ENCODE results near the gene TSEN2.
"Not testable (repeated sequence)": the region's sequence is repeated elsewhere in the genome, so short reads cannot be mapped to it uniquely, and the experiment has no call there.

TSEN2 gene

DNA sequence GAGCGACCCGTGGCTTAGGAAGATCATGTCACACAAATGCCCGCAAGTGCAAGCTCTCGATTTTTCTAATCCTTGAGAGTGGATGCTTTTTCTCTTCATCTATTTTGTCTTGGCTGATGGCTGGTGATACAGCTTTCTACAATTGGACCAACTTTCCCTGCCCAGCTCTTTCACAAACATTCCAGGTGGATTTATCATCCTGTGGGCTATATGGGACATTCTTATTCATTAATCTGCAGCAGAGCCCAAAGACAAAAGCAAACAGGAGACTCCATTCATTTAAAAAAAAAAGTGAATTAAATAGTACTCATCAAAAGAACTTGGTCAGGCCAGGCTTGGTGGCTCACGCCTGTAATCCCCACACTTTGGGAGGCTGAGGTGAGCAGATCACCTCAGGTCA lies 14.2 kb upstream of the TSEN2 start:
- Histone ChIP-seq H3K27ac (no peak overlapping the region), H3K4me3 (no peak overlapping the region)

DNA sequence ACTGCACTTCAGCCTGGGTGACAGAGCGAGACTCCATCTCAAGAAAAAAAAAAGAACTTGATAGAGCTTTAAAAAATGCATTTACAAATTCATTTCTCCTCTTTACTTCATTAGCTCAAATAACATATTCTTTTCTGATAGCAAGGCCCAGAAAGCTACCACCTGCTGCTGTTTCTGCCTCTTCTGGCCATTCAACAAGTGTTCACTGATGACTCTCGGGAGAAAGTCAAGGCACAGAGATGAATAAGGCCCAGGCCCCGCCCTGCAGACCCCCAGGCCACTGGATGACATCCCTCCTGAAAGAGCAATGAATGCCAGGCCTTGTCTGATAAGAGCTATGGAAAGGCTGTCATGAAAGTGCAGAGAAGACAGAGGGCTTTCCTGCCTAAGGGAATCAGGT lies 13.6 kb upstream of the TSEN2 start:
- H3K27ac ChIP-seq, result no peak overlapping the region
- H3K4me3 ChIP-seq, result no peak overlapping the region

DNA sequence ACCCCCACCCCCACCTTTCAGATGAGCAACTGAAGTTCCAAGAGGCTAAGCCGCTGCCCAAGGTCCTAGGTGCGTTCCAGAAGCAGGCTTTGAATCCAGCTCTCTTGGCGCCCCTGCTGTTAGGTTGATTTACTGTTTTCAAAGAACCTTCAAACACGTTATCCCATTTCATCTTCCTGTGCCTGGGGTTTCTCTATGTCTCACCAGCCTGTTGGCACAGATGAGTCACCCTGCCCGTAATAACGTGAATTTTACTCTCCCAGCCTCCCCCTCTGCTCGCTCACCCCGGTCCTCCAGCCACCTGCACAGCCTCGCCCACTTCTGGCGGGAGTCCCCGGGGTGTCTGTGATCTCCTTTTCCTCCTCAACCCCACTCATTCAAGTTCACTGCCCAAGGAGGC lies 13.0 kb upstream of the TSEN2 start:
- Histone ChIP-seq H3K27ac (no peak overlapping the region), H3K4me3 (no peak overlapping the region)

DNA sequence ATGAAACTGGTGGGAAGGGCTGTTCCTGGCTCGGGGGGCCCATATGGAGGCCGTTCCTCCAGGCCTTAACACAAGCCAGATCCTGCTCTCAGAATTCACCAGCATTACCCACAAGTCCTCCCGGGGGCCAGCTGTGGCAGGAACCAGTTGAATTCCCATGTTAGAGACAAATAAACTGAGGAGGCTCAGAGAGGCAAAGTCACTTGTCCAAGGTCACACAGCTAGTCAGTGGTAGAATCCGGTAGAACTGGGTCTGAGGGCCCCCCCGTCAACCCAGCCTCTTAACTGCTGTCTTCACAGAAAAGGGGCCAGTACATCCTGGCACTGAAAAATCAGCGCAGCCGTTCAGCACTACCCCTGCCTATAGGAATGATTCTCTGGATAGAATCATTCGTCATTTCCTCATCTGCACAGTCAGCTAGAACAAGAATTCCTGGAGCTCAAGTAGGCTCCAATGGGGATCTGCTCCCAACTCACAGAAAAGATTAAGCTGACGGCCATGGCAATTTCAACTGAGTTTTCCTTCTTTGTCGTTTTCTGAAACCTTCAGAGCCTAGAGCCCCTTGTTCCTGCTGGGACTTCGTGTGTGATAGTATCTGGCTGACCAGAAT lies 12.2 kb upstream of the TSEN2 start:
- no peak overlapping the region for H3K4me3 ChIP-seq
- no peak overlapping the region for H3K27ac ChIP-seq

DNA sequence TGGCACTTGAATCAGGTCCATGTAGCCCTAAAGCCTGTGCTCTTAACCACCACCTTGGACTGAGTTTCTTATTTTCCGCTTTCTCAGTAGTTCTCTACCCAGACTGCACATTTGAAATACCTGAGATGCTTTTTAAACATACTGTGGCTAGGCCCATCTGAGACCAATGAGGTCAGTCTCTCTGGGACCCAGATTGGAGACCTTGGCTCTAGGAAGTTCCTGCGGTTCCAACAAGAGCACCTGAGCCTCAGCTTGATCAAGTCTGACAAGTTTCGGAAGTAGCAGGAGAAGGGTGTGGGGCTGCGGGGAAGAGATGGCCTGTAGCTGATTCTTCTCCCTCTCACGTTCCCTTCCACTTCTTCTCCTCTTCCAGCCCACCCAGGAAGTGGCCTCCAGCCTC lies 11.5 kb upstream of the TSEN2 start:
- Histone ChIP-seq H3K4me3 (no peak overlapping the region), H3K27ac (peak overlapping the region in 7 of 21 experiments; percentile 7 to 43 (median 30))

DNA sequence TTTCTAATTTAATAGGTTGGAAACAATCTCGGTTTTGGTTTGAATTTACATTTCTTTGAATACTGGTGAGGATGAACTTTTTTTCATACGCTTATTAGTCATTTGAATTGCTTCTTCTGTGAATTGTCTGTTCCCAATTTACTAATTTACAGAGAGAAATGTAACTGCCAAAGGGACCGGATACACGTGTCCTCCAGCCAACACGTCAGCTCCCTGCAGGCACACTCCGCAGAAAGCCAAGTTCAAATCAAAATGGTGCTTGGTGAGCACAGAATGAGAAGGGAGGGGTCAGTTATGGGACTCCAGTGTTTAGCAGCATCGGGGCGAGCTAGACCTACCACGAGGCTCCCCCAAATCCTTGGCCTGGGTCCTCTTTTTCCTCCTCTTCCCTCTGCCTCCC lies 10.8 kb upstream of the TSEN2 start:
- H3K27ac ChIP-seq, result peak overlapping the region in 7 of 21 experiments; percentile 8 to 47 (median 31)

DNA sequence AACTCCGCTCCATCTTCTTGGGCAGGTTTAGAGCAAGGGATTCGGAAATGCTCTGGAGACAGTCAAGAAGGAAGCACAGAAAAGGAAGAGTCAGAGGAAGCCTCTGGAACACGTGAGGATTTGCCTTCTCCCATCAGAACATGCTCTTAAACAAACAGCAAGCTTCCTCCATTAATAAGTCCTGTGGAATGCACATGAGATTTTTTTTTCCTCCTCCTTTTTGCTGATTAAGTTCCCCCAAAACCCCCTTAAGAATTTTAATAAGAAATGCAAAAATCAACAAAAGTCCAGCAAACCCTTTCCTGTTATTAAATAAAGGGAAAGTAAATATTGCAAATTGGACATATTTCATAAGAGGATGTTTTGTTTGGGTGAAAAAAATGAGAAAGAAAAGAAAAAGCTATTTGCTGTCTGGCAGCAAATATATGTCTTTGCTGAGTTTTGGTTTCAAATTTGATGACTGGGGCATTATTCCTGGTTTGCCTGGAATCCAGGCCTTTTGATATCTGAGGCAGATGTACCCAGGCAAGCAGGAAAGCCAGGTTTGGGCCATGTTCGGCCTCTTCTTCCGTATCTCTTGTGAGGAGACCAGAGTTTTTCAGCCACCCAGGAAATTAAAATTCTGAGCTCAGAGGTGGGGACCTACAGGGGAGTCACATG lies 7.9 kb upstream of the TSEN2 start:
- no peak overlapping the region for H3K4me3 ChIP-seq
- peak overlapping the region in 11 of 21 experiments; percentile 13 to 79 (median 37) for H3K27ac ChIP-seq

More for the DNA sequence above, 10.8 kb upstream of the TSEN2 start:
- H3K4me3 ChIP-seq, result no peak overlapping the region

DNA sequence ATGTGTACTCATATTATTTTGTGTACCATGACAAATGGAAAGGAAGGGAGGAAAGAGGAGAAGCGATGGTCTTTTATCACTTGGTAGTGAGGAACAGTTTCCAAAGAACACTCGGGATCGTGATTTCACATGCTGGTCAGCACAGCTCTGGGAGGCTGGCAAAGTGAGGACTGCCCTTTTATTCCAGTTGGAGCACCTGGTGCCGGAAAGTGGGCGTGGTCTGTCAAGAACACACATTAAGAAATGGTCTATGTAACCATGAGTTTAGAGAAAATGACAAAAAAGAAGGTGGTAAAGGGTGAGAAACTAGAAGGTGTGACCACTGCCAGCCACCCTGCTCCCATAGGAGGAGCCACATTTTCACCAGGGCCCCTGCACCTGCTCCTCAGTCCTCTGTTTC lies 7.0 kb upstream of the TSEN2 start:
- H3K4me3 ChIP-seq, result no peak overlapping the region
- peak overlapping the region in 1 of 21 experiments; percentile 79 for H3K27ac ChIP-seq

DNA sequence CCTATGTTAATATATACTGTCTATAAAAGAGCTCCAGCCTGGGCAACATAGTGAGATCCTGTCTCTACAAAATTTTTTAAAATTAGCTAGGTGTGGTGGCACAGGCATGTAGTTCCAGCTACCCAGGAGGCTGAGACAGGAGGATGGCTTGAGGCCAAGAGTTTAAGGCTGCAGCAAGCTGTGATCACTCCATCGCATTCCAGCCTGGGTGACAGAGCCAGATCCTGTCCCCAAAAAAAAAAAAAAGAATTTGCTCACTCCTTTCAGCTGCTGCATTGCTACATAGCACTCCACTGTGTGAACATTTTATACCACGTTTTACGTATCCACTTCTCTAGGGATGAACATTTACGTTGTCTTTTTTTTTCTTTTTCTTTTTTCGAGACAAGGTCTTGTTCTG lies 6.0 kb upstream of the TSEN2 start:
- no peak overlapping the region for H3K27ac ChIP-seq
- no peak overlapping the region for H3K4me3 ChIP-seq

DNA sequence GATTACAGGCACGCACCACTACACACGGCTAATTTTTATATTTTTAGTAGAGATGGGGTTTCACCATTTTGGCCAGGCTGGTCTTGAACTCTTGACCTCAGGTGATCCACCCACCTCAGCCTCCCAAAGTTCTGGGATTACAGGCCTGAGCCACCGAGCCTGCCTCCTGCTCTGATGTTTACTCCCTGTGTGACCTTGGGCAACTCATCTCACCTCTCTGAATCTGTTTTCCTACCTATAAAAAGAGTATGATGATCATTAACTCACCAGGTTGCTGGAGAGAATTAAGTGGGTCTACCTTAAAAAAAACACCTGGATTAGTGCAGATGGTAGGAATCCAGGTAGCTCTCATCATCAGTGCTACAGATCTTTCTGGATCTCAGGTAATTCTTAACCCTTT lies 5.1 kb upstream of the TSEN2 start:
- not testable (repeated sequence) for H3K4me3 ChIP-seq, H3K27ac ChIP-seq

DNA sequence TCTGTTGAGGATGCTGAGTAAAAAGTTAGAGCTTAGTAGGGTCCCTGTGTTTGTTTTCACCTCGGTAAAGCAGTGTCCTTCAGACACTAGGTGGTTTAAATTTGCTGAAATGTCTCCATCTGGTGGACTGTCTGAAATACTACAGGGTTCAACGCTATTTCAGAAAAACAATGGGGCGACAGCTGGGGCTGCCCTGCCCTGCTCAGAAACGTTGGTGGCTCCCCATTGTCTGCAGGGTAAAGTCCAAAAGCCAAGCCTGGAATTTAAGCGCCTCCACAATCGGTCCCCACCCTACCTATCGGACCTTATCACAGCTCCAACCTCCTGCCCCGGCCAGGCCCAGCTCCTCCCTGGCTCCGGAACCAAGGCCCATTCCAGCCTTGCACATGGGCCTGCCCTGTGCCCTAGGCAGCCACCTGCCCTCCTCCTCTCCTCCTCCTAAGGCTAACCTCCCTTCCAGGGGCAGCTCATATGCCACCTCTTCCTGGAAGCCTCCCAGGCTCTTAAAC lies 4.3 kb upstream of the TSEN2 start:
- H3K27ac ChIP-seq, result no peak overlapping the region
- no peak overlapping the region for H3K4me3 ChIP-seq

DNA sequence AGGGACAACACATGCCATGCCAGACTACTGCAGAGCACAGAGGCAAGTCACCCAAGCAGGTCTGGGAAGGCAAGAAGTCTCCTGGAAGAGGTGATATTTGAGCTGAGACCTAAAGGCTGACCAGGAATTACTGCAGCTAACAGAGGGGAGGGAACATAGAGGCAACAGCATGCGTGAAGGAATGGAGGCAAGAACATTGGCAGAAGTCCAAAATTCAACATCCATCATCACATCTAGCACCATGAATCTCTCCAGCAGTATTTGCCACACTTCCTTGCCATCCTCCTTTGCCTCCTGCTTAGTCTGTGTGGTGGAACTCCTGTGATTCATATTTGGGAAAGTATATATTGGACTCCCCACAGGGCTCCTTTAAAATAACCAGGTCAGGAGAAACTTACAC lies 870 bp upstream of the TSEN2 start:
- Histone ChIP-seq H3K27ac (peak overlapping the region in 18 of 21 experiments; percentile 5 to 90 (median 80)), H3K4me3 (peak overlapping the region in 4 of 7 experiments; percentile 73 to 78 (median 74))

DNA sequence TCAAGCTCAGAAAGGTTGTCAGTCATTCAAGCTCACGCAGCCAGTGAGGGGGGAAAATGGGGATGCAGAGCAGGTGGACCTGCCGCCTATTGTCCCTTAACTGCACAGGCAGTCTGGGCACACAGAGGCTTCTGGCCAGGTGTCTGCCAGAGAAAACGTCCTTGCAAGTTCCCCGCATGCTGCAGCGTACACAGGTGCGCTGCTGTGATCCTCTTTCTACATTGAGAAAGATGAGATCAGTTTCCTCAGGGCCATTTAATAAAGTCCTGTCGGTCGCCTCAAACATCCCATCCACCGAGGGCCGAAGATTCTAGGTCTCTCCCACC lies 445 bp upstream of the TSEN2 start:
- H3K27ac ChIP-seq, result peak overlapping the region in 20 of 21 experiments; percentile 5 to 90 (median 74)
- peak overlapping the region; percentile 54 to 81 (median 75) for H3K4me3 ChIP-seq

DNA sequence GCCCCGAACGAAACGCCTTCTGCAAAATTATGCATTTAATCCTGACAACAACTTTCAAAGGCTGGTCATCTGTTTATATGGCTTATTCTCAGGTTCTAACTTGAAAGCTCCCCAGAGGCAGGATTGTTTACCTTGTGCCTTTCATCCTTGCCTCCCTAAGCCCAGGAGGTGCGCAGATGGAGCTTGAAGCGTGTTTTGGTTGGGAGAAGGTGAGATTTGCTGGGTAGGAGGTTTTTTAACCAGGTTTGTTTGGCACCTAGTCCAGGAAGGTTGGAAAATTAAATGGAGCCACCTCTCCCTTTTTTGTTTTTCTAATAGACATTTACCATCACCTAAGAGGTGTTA lies 675 bp downstream of the TSEN2 start:
- H3K27ac ChIP-seq, result peak overlapping the region; percentile 27 to 90 (median 84)
- H3K4me3 ChIP-seq, result peak overlapping the region; percentile 54 to 81 (median 75)

DNA sequence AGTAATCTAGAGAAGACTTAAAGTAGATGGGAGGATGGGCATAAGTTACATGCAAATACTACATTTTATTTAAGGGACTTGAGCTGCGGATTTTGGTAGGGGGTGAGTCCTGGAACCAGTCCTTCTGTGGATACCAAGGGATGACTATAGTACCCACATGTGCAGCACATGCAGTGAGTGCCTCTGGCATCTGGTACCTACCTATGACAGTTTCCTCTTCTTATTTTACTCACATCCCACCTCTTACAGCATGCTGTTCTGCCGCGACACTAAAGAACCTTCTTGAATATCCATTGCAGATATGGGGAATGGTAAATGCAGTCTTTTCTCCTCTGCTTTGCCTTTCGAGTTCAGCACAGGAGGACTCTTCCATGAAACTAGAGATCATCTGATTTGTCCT lies 1.7 kb downstream of the TSEN2 start:
- H3K4me3 ChIP-seq, result no peak overlapping the region
- H3K27ac ChIP-seq, result no peak overlapping the region

DNA sequence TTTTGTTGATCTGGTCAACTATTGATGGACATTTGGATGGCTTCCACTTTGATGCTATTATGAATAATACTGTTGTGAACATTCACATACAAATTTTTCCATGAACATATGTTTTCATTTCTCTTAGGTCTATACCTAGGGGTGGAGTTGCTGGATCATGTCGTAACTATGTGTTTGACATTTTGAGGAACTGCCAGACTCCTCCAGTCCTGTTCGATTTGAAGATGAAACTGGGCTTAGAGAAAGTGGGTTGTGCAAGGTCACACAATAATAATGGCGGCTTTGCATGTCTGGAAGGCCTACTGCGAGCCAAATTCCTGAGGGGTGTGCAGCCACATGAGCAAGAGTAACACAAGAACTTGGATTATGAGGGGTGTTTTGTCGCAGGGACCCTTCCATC lies 2.6 kb downstream of the TSEN2 start:
- Histone ChIP-seq H3K27ac (no peak overlapping the region), H3K4me3 (no peak overlapping the region)

DNA sequence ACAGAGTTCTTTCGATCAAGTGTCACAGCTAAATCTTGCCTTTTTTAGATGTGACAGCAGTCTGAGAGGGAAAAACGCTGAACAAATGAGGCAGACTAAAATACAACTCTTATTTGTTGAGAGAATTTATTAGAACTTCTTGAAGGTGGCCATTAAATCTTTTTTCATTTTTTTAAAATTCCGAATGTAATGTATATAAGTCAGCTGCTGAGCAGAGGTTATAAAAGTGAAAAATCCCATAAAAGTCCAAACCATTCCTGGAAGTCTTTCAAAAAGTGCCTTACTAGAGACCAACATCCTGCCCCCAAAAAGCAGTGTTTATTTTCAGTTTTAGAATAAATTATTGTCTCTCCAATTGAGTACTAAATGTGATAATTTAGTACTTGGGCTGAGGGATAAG lies 3.1 kb downstream of the TSEN2 start:
- H3K27ac ChIP-seq, result no peak overlapping the region
- no peak overlapping the region for H3K4me3 ChIP-seq

DNA sequence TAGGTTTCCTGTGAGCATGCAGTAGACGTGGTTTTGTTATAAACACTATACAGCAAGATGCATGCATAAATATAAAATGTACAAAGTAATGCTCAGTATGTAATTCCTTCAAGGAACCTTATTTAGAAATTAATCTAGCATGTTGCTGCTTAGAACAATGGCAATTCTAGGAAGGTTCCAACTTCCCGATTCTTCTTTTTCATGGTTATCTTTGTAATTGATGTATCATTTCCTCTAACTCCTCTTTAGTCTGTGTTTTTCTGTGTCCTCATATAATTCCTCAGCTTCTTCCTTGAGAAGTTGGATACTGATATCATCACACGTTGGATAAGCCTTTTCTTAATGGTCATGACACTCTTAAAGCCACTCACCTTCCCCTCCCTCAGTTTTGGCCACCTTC lies 3.5 kb downstream of the TSEN2 start:
- no peak overlapping the region for H3K4me3 ChIP-seq

DNA sequence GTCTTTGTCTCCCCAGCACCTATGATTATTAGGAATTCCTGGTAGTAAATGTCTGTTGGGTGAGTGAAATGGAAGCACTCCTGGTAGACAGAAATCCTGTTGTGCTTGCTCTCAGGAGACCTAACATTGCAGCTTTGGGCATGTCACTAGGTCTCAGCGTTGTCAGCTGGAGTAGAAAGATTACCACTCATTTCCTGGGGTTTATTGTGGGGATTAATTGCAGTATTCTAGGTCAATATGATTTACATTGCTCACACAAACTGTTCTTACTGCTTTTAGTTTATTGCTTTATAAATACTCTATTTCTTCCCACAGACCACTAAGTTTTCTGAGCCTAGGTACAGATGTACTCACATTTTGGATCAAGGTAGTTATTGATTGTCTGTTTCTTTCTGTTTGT lies 5.1 kb downstream of the TSEN2 start:
- no peak overlapping the region for H3K27ac ChIP-seq
- H3K4me3 ChIP-seq, result no peak overlapping the region

More for the DNA sequence above, 3.5 kb downstream of the TSEN2 start:
- H3K27ac ChIP-seq, result no peak overlapping the region

DNA sequence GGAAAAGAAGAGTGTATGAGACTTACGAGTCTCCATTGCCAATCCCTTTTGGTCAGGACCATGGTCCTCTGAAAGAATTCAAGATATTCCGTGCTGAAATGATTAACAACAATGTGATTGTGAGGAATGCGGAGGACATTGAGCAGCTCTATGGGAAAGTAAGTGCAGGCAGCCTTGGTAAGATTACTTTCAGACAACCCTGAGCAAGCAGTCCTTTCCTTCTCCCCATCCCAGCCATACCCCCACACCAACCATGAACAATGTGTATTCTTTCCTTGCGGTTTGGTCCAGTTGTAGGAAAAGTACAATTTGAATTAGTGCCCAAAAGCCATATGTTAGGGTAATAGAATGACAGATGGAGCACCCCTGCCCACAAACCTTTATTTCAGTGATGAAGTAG lies 5.6 kb downstream of the TSEN2 start:
- Histone ChIP-seq H3K27ac (no peak overlapping the region), H3K4me3 (no peak overlapping the region)

DNA sequence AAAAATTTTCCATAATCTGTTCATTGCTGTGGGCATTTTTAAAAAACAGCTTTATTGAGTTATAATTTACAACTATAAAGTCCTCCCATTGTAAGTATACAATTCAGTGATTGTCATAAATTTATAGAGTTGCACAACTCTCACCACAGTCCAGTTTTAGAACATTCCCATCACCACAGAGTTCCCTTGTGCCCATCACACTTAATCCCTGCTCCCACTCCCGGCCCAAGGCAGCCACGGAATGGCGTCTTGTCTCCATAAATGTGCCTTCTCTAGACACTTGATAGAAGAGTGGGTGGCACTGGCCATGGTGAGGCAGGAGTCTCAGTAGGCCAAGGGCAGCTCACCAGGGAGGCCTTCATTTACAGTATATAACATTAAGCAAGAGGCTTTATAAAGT lies 6.3 kb downstream of the TSEN2 start:
- Histone ChIP-seq H3K27ac (no peak overlapping the region), H3K4me3 (no peak overlapping the region)

Data from skin epidermis (tissue), 12 donors.